OCI-LY7 (cell line): ENCODE results near the gene HMGA1. TPM values are rescaled to one million over a fixed set of nuclear protein-coding genes. Genes with fewer than 3 reads are reported as not detected.

Source experiments
- BruUV-seq: library from RNA; stranded (reverse); fragments of 400-500 nt; replicated peaks from 2 replicates; lab custom pipeline; 2021; lab: Mats Ljungman, UMichigan
- CTCF ChIA-PET: fragments of 300-600 bp; sonication (Branson Sonifier 250); formaldehyde crosslinking; loops from one replicate; lab custom pipeline; 2022; ENCODE audit warnings: antibody characterized with exemption; ENCODE audit not compliant: unreplicated experiment; lab: Charles Lee
- POLR2A ChIA-PET: fragments of 300-600 bp; sonication (Branson Sonifier 250); formaldehyde crosslinking; loops from one replicate; lab custom pipeline; 2022; ENCODE audit warnings: antibody characterized with exemption; lab: Charles Lee
- DNase-seq: peaks from one replicate; pipeline ENCODE4 v3.0.0-alpha.2; 2015; ENCODE audit warnings: low spot score
- H2AFZ ChIP-seq: fragments of 200-600 bp; sonication (generic), shearing (Covaris generic); 2 replicates; pipeline ENCODE4 v1.6.1; 2014; ENCODE audit warnings: mild to moderate bottlenecking, antibody characterized with exemption, low read length, moderate library complexity
- H3K27ac ChIP-seq: fragments of 200-600 bp; sonication (generic); 2 replicates; pipeline ENCODE4 v1.5.1; 2014; ENCODE audit warnings: mixed run types, low read depth, mild to moderate bottlenecking, moderate library complexity, low read length, inconsistent platforms; ENCODE audit not compliant: poor library complexity, severe bottlenecking
- H3K36me3 ChIP-seq: fragments of 200-600 bp; sonication (generic); 2 replicates; pipeline ENCODE4 v1.6.1; 2014; ENCODE audit warnings: mild to moderate bottlenecking, antibody characterized with exemption, low read length, moderate library complexity, mixed read lengths; ENCODE audit not compliant: insufficient read depth
- H3K4me1 ChIP-seq: fragments of 200-600 bp; sonication (generic); 2 replicates; pipeline ENCODE4 v1.5.1; 2014; ENCODE audit warnings: mild to moderate bottlenecking, low read length; ENCODE audit not compliant: insufficient read depth, poor library complexity, severe bottlenecking
- H3K4me2 ChIP-seq: fragments of 200-600 bp; sonication (generic); 2 replicates; pipeline ENCODE4 v1.6.1; 2014; ENCODE audit warnings: mild to moderate bottlenecking, low read length
- H3K4me3 ChIP-seq: fragments of 200-600 bp; sonication (generic); 2 replicates; pipeline ENCODE4 v1.5.1; 2014; ENCODE audit warnings: mild to moderate bottlenecking, low read depth, low read length; ENCODE audit not compliant: poor library complexity, severe bottlenecking
- H3K79me2 ChIP-seq: fragments of 200-600 bp; sonication (generic); 2 replicates; pipeline ENCODE4 v1.6.1; 2016; ENCODE audit warnings: low read depth, mild to moderate bottlenecking, low read length, moderate library complexity, mixed read lengths; ENCODE audit not compliant: insufficient read depth
- H3K9me2 ChIP-seq: fragments of 200-600 bp; sonication (generic); 2 replicates; pipeline ENCODE4 v1.6.1; 2016; ENCODE audit warnings: mild to moderate bottlenecking, low read length, mixed read lengths; ENCODE audit not compliant: insufficient read depth
- H3K9me3 ChIP-seq: fragments of 200-600 bp; sonication (generic); 2 replicates; pipeline ENCODE4 v1.6.1; 2014; ENCODE audit warnings: mild to moderate bottlenecking, mixed run types, low read length, mixed read lengths
- H4K20me1 ChIP-seq: fragments of 200-600 bp; sonication (generic); 2 replicates; pipeline ENCODE4 v1.6.1; 2014; ENCODE audit warnings: mild to moderate bottlenecking, antibody characterized with exemption, low read length, moderate library complexity, mixed read lengths; ENCODE audit not compliant: insufficient read depth
- EZH2phosphoT487 ChIP-seq: fragments of 200-600 bp; sonication (generic); IDR thresholded peaks from 2 replicates; pipeline ENCODE4 v1.6.1; 2018; ENCODE audit warnings: low read depth, borderline replicate concordance, mild to moderate bottlenecking, mixed run types, antibody characterized with exemption, low read length, moderate library complexity, mixed read lengths
- intact Hi-C: fragments of 100-400 bp; cut with micrococcal nuclease; formaldehyde crosslinking; loops from one replicate; pipeline ENCODE4 v1.10.0; 2022; ENCODE audit not compliant: unreplicated experiment
- total RNA-seq, 2 experiments: library from RNA; depleted of rRNA in 1 of 2; stranded (reverse); fragments of >200 nt in 1 of 2; shearing (Covaris generic) in 1 of 2; gene quantifications; 2 replicates each; pipeline ENCODE4 v1.2.3, GENCODE V29; 2014 to 2022
- TF ChIP-seq, protein P1 (sequence below): fragments of 200-600 bp; sonication (generic); conservative IDR thresholded peaks from 2 replicates; pipeline ENCODE4 v1.5.1; 2014; ENCODE audit warnings: mild to moderate bottlenecking, antibody characterized with exemption, low read length, moderate library complexity, mixed read lengths

Gene HMGA1
- total RNA-seq, 2 experiments from 2014 or later: 435 to 764 TPM

DNA sequence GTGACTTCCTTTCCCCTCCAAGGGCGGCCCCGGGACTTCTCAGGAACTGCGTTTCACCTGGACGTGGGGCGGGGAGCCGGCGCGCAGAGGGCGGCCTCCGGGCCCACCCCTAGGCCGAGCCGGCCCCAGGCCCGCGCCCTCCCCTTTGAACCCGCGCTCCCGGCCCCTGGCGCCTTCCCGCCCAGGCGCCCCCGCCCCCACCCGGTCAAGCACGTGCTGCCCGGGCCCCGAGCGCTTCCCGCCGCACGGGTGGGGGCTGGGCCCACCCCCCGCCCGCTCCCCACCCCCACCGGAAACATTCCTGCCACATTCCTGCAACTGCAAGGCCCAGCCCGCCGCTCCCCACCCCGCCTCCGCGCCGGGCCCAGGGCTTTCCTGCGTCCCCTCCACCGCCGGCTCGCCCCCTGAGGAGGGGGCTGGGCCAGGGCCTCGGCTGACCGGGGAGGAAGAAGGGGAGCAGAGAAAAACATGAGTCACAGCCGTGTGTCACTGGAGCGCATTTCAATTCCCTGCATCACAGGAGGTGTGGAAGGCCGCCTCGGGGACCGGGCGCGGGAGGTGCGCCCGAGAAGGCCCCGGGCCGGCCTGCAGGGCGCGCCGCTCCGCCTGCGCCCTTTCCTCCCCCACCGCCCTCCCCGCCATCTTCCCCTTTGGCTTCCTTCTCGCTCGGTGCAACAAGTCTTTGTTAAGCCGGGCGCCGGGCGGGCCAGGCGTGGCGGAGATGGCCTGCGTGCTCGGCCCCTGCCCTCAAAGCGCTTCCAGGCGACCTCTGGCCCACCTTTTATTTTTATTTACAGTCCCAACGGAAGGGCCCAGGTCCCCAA, 1.2 kb upstream of the HMGA1 start:
- ChIA-PET POLR2A (interaction anchor here (1.4 kb wide), 1 partner anchor 8 kb away, joined by 3 read pairs; no protein-coding TSS in a partner anchor), CTCF (no interaction called here)
- peaks cover 34% of the 10 kb centered on the region for H3K4me1 ChIP-seq
- H4K20me1 ChIP-seq: peaks cover 22% of the 10 kb centered on the region
- H3K36me3 ChIP-seq: peaks cover 31% of the 10 kb centered on the region
- TF ChIP-seq, protein P1, sequence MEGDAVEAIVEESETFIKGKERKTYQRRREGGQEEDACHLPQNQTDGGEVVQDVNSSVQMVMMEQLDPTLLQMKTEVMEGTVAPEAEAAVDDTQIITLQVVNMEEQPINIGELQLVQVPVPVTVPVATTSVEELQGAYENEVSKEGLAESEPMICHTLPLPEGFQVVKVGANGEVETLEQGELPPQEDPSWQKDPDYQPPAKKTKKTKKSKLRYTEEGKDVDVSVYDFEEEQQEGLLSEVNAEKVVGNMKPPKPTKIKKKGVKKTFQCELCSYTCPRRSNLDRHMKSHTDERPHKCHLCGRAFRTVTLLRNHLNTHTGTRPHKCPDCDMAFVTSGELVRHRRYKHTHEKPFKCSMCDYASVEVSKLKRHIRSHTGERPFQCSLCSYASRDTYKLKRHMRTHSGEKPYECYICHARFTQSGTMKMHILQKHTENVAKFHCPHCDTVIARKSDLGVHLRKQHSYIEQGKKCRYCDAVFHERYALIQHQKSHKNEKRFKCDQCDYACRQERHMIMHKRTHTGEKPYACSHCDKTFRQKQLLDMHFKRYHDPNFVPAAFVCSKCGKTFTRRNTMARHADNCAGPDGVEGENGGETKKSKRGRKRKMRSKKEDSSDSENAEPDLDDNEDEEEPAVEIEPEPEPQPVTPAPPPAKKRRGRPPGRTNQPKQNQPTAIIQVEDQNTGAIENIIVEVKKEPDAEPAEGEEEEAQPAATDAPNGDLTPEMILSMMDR: no peak
- no peak for TF ChIP-seq EZH2phosphoT487
- H2AFZ ChIP-seq: no peak overlapping the region
- peak; percentile 73 for DNase-seq
- peak overlapping the region; percentile 84 for H3K27ac ChIP-seq
- peak overlapping the region; percentile 82 for H3K4me3 ChIP-seq
- peak overlapping the region; percentile 99 for H3K4me2 ChIP-seq
- peaks cover 40% of the 10 kb centered on the region for H3K79me2 ChIP-seq
- no TSS peak for BruUV-seq
- intact Hi-C loops: loop anchor here (2.0 to 10.0 kb wide), 2 partner anchors 39 to 439 kb away; no protein-coding TSS in a partner anchor
- H3K9me3 ChIP-seq: no peaks in the 10 kb centered on the region
- no peaks in the 10 kb centered on the region for H3K9me2 ChIP-seq

DNA sequence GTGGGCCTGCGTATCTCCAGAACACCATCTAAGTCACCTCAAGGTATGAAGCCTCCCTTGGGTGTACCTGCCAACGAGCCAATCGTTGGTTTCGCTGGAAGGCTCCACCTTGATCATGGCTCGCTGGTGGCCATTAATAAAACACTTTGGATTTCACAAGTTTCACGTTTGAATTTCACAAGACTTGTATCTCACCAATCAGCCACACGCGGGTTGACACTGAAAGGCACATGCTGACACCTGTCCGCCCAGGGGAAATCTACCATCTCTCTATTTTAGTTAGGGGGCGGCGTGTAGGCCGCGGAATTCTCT, 586 bp upstream of the HMGA1 start:
- CTCF ChIA-PET: no interaction called here
- H3K4me2 ChIP-seq: peak overlapping the region; percentile 99
- TF ChIP-seq, protein P1: no peak
- TF ChIP-seq EZH2phosphoT487: no peak
- H3K9me2 ChIP-seq: no peaks in the 10 kb centered on the region
- peaks cover 40% of the 10 kb centered on the region for H3K4me1 ChIP-seq
- peaks cover 28% of the 10 kb centered on the region for H4K20me1 ChIP-seq
- DNase-seq: peak; percentile 72
- H3K36me3 ChIP-seq: peaks cover 36% of the 10 kb centered on the region
- H3K4me3 ChIP-seq: peak overlapping the region; percentile 82
- peaks cover 45% of the 10 kb centered on the region for H3K79me2 ChIP-seq
- peak overlapping the region; percentile 84 for H3K27ac ChIP-seq
- H2AFZ ChIP-seq: no peak overlapping the region
- H3K9me3 ChIP-seq: no peaks in the 10 kb centered on the region
- intact Hi-C loops: loop anchor here (2.0 to 10.0 kb wide), 2 partner anchors 39 to 439 kb away; no protein-coding TSS in a partner anchor
- POLR2A ChIA-PET: interaction anchor here (1.0 to 1.4 kb wide), 7 partner anchors 9 to 190 kb away, joined by 3 to 11 read pairs (median 5); partner anchors contain the start of genes RPS10 and SMIM29
- TSS peak; percentile 99 for BruUV-seq
